ENCODE results near the gene OR52K2.
"Not testable (repeated sequence)": the region's sequence is repeated elsewhere in the genome, so short reads cannot be mapped to it uniquely, and the experiment has no call there.

The OR52K2 gene

GRCh38 chr11:4480577-4481239, 31.6 kb downstream of the OR52K2 start:
- peak in 3 of 56 donors; percentile 13 to 16 (median 14) for DNase-seq

GRCh38 chr11:4481240-4481582, 32.1 kb downstream of the OR52K2 start:
- no peak for DNase-seq

GRCh38 chr11:4482445-4482844, 33.4 kb downstream of the OR52K2 start, which contains the start of gene OR52K1:
Gene OR52K1, plus strand, starts transcription at chr11:4482646. Its CDS starts 6,255 bp downstream, at chr11:4488901.
- peak in 3 of 56 donors; percentile 9 to 24 (median 10) for DNase-seq

- no peak for DNase-seq
Measured at GRCh38 chr11:4484310-4484709, 35.2 kb downstream of the OR52K2 start.

GRCh38 chr11:4491405-4491804, 42.3 kb downstream of the OR52K2 start:
- DNase-seq: not testable (repeated sequence)

- DNase-seq: no peak
Measured at GRCh38 chr11:4491878-4492606, 42.9 kb downstream of the OR52K2 start.

GRCh38 chr11:4493480-4493818, 44.4 kb downstream of the OR52K2 start:
- DNase-seq: no peak

GRCh38 chr11:4495487-4495886, 46.4 kb downstream of the OR52K2 start:
- no peak for DNase-seq

GRCh38 chr11:4495986-4496385, 46.9 kb downstream of the OR52K2 start:
- no peak for DNase-seq

- no peak for DNase-seq
Measured at GRCh38 chr11:4496557-4497248, 47.6 kb downstream of the OR52K2 start.

All from nucleus accumbens (tissue), 56 donors.